ENCODE results near the gene IPCEF1.

The IPCEF1 gene

DNA sequence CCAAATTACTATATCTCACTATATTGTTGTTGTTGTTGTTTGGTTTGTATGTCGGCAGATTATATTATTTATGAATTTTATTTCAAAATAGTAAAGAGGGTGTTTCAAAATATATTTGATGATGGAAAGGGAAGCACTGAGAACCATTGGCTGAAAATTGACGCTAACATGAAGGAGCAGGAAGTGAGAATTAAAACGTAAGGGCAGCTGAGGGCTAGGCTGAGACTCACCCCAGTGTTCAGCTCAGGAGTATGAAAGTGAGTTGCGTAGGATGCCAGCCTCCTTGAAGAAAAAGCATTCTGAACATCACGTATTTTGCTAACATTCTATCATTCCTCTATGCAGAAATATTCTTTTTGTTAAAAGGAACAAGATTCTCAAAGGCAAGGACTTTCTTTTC lies 10.7 kb upstream of the IPCEF1 start:
- no peaks in the 10 kb centered on the region for H3K27me3 ChIP-seq (ENCODE audit: insufficient read depth, low read depth)
- H3K79me2 ChIP-seq (ENCODE audit: insufficient read depth, low read depth) = no peaks in the 10 kb centered on the region
- H3K4me1 ChIP-seq (ENCODE audit: low read depth, poor library complexity, severe bottlenecking) = no peaks in the 10 kb centered on the region
- H3K27ac ChIP-seq = no peak overlapping the region
- no peak overlapping the region for H3K9ac ChIP-seq
- H2AFZ ChIP-seq (ENCODE audit: low read depth) = no peak overlapping the region
- TF ChIP-seq, protein P1, sequence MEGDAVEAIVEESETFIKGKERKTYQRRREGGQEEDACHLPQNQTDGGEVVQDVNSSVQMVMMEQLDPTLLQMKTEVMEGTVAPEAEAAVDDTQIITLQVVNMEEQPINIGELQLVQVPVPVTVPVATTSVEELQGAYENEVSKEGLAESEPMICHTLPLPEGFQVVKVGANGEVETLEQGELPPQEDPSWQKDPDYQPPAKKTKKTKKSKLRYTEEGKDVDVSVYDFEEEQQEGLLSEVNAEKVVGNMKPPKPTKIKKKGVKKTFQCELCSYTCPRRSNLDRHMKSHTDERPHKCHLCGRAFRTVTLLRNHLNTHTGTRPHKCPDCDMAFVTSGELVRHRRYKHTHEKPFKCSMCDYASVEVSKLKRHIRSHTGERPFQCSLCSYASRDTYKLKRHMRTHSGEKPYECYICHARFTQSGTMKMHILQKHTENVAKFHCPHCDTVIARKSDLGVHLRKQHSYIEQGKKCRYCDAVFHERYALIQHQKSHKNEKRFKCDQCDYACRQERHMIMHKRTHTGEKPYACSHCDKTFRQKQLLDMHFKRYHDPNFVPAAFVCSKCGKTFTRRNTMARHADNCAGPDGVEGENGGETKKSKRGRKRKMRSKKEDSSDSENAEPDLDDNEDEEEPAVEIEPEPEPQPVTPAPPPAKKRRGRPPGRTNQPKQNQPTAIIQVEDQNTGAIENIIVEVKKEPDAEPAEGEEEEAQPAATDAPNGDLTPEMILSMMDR (conservative IDR thresholded peaks at IDR 0.05; ENCODE audit: low read depth, low read length) = no peak
- H3K4me3 ChIP-seq (IDR thresholded peaks at IDR 0.05; ENCODE audit: insufficient read depth, low read depth, low read length) = no peak overlapping the region
- no peaks in the 10 kb centered on the region for H3K36me3 ChIP-seq (ENCODE audit: insufficient read depth)
- no peak overlapping the region for H3K4me2 ChIP-seq
- no peaks in the 10 kb centered on the region for H4K20me1 ChIP-seq (ENCODE audit: insufficient read depth)

DNA sequence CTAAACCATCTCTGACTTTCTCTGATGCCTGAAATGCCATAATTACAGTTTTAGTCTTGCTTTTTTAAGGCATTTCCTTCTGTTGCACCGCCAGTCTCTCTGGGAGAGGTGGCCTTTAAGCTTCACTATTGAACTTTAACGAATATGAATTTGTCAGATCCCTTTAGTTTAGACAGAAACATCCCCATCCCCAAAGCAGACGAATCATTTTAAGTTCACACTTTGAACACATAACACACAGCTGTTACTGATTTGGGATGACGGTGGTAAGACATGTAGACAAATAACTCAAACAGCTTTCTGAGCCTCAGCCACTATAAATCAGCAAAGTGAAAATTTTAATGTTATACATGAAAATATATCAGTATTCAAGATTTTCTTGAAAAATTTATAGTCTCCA lies 7.2 kb upstream of the IPCEF1 start:
- no peaks in the 10 kb centered on the region for H3K27me3 ChIP-seq (ENCODE audit: insufficient read depth, low read depth)
- H4K20me1 ChIP-seq (ENCODE audit: insufficient read depth) = no peaks in the 10 kb centered on the region
- H3K36me3 ChIP-seq (ENCODE audit: insufficient read depth) = no peaks in the 10 kb centered on the region
- H2AFZ ChIP-seq (ENCODE audit: low read depth) = no peak overlapping the region
- TF ChIP-seq, protein P1 (conservative IDR thresholded peaks at IDR 0.05; ENCODE audit: low read depth, low read length) = no peak
- H3K4me3 ChIP-seq (IDR thresholded peaks at IDR 0.05; ENCODE audit: insufficient read depth, low read depth, low read length) = no peak overlapping the region
- no peak overlapping the region for H3K4me2 ChIP-seq
- H3K27ac ChIP-seq = no peak overlapping the region
- no peaks in the 10 kb centered on the region for H3K79me2 ChIP-seq (ENCODE audit: insufficient read depth, low read depth)
- H3K9ac ChIP-seq = no peak overlapping the region
- H3K4me1 ChIP-seq (ENCODE audit: low read depth, poor library complexity, severe bottlenecking) = no peaks in the 10 kb centered on the region

DNA sequence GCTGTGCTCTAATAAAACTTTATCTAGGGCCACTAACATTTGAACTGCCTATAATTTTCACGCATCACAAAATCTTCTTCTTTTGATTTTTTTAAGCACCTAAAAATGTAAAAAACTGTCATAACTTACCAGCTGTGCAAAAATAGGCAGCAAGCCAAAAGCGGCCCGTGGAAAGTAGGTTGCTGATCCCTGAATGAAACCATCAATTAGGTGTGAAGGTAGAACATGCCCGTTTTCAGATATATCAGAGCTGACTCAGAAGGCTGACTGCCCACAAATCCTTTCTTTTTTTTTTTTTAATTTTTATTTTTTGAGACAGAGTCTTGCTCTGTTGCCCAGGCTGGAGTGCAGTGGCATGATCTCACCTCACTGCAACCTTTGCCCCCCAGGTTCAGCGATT lies 4.9 kb upstream of the IPCEF1 start:
- no peak overlapping the region for H3K27ac ChIP-seq
- no peak overlapping the region for H3K9ac ChIP-seq
- H3K79me2 ChIP-seq (ENCODE audit: insufficient read depth, low read depth) = no peaks in the 10 kb centered on the region
- H3K4me2 ChIP-seq = no peak overlapping the region
- H4K20me1 ChIP-seq (ENCODE audit: insufficient read depth) = no peaks in the 10 kb centered on the region
- no peaks in the 10 kb centered on the region for H3K4me1 ChIP-seq (ENCODE audit: low read depth, poor library complexity, severe bottlenecking)
- no peaks in the 10 kb centered on the region for H3K27me3 ChIP-seq (ENCODE audit: insufficient read depth, low read depth)
- no peak overlapping the region for H2AFZ ChIP-seq (ENCODE audit: low read depth)
- no peak overlapping the region for H3K4me3 ChIP-seq (IDR thresholded peaks at IDR 0.05; ENCODE audit: insufficient read depth, low read depth, low read length)
- no peaks in the 10 kb centered on the region for H3K36me3 ChIP-seq (ENCODE audit: insufficient read depth)
- TF ChIP-seq, protein P1 (conservative IDR thresholded peaks at IDR 0.05; ENCODE audit: low read depth, low read length) = no peak

DNA sequence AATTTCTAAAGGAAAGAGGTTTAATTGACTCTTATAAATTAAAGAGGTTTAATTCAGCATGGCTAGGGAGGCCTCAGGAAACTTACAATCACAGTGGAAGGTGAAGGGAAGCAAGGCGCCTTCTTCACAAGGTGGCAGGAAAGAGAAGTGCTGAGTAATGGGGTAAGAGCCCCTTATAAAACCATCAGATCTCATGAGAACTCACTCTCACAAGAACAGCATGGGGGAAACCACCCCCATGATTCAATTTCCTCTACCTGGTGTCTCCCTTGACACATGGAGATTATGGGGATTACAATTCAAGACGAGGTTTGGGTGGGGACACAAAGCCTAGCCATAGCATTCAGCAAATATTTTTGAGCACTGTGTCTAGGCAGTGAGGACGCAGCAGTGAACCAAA lies 3.9 kb upstream of the IPCEF1 start:
- Histone ChIP-seq H3K27me3 (ENCODE audit: insufficient read depth, low read depth) (no peaks in the 10 kb centered on the region), H3K27ac (no peak overlapping the region), H2AFZ (ENCODE audit: low read depth) (no peak overlapping the region), H3K79me2 (ENCODE audit: insufficient read depth, low read depth) (no peaks in the 10 kb centered on the region), H3K4me1 (ENCODE audit: low read depth, poor library complexity, severe bottlenecking) (no peaks in the 10 kb centered on the region), H3K4me2 (no peak overlapping the region), H4K20me1 (ENCODE audit: insufficient read depth) (no peaks in the 10 kb centered on the region), H3K9ac (no peak overlapping the region), H3K4me3 (IDR thresholded peaks at IDR 0.05; ENCODE audit: insufficient read depth, low read depth, low read length) (no peak overlapping the region), H3K36me3 (ENCODE audit: insufficient read depth) (no peaks in the 10 kb centered on the region)
- TF ChIP-seq, protein P1 (conservative IDR thresholded peaks at IDR 0.05; ENCODE audit: low read depth, low read length) = no peak

DNA sequence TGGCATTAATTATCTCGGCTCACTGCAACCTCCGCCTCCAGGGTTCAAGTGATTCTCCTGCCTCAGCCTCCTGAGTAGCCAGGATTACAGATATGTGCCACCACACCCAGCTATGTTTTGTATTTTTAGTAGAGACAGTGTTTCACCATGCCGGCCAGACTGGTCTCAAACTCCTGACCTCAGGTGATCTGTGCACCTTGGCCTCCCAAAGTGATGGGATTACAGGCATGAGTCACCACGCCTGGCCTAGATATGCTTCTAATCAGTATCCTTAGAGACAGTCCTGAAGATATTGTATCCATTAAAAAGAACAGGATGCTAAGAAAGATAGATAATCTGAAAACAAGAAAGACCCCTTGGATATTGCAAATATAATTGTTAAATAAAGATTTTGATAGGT lies 3.1 kb upstream of the IPCEF1 start:
- H3K4me3 ChIP-seq (IDR thresholded peaks at IDR 0.05; ENCODE audit: insufficient read depth, low read depth, low read length) = no peak overlapping the region
- no peaks in the 10 kb centered on the region for H3K4me1 ChIP-seq (ENCODE audit: low read depth, poor library complexity, severe bottlenecking)
- no peaks in the 10 kb centered on the region for H3K36me3 ChIP-seq (ENCODE audit: insufficient read depth)
- TF ChIP-seq, protein P1 (conservative IDR thresholded peaks at IDR 0.05; ENCODE audit: low read depth, low read length) = no peak
- H3K27me3 ChIP-seq (ENCODE audit: insufficient read depth, low read depth) = no peaks in the 10 kb centered on the region
- no peaks in the 10 kb centered on the region for H3K79me2 ChIP-seq (ENCODE audit: insufficient read depth, low read depth)
- H2AFZ ChIP-seq (ENCODE audit: low read depth) = no peak overlapping the region
- H4K20me1 ChIP-seq (ENCODE audit: insufficient read depth) = no peaks in the 10 kb centered on the region
- H3K4me2 ChIP-seq = no peak overlapping the region
- H3K27ac ChIP-seq = no peak overlapping the region
- H3K9ac ChIP-seq = no peak overlapping the region

All from KMS-11 (cell line).